ENCODE results near the gene ITGB3.

The ITGB3 gene

DNA sequence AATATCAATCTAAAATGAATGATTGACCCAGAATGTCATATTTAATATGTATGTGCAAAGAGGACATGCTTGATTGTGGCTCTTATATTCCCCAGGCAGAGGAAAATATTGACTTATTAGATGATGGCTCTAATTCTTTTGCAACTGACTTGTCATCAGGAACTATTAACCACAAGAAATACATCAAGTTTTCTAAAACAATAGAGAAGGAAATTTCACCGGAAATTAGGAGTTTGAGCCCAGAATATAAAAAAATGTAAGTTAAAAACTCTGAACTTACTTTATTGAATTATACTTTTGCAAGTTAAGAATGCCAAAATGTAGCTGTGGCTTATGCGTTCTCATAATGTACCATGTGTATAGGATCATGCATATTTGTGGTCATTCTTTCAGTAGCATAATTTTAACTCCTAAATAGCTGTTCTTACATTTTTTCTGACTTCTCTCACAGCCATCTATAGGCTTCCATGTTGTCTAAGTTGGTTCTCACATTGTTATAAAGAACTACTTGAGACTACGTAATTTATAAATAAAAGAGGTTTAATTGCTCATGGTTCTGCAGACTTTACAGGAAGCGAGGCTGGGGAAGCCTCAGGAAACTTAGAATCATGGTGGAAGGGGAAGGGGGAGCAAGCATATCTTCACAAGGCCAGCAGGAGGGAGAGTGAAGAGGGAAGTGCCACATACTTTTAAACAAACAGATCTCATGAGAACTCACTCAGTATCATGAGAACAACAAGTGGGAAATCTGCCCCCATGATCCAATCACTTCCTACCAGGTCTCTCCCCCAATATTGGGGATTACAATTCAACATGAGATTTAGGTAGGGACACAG, 81.7 kb downstream of the ITGB3 start:
- no peaks in the 10 kb centered on the region for H3K4me1 Mint-ChIP-seq
- H3K27me3 Mint-ChIP-seq (ENCODE audit: low read depth), result no peaks in the 10 kb centered on the region
- H3K27ac Mint-ChIP-seq, result no peak overlapping the region
- H3K36me3 Mint-ChIP-seq (ENCODE audit: low read depth), result peaks cover 15% of the 10 kb centered on the region
- peaks cover 14% of the 10 kb centered on the region for H3K9me3 Mint-ChIP-seq
- TF ChIP-seq, protein P1, sequence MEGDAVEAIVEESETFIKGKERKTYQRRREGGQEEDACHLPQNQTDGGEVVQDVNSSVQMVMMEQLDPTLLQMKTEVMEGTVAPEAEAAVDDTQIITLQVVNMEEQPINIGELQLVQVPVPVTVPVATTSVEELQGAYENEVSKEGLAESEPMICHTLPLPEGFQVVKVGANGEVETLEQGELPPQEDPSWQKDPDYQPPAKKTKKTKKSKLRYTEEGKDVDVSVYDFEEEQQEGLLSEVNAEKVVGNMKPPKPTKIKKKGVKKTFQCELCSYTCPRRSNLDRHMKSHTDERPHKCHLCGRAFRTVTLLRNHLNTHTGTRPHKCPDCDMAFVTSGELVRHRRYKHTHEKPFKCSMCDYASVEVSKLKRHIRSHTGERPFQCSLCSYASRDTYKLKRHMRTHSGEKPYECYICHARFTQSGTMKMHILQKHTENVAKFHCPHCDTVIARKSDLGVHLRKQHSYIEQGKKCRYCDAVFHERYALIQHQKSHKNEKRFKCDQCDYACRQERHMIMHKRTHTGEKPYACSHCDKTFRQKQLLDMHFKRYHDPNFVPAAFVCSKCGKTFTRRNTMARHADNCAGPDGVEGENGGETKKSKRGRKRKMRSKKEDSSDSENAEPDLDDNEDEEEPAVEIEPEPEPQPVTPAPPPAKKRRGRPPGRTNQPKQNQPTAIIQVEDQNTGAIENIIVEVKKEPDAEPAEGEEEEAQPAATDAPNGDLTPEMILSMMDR (IDR thresholded peaks at IDR 0.05; ENCODE audit: unreplicated experiment in 3 of 3), result no peak
- H3K4me3 Mint-ChIP-seq, result no peak overlapping the region

DNA sequence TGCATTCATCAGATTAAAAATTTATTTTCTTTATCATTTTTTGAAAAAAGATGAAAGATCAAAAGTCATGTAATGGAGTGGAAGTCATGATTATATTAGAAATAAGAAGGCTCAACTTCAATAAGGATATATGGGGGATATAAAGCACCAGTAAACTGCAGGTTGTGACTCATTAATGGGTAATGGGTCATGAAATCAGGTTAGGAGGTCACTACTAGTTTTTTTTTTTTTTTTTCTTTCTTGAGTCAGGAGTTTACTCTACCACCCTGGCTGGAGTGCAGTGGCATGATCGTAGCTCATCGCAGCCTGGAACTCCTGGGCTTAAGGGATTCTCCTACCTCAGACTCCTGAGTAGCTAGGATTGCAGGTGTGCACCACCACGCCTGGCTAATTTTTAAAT, 84.4 kb downstream of the ITGB3 start:
- H3K4me1 Mint-ChIP-seq, result no peaks in the 10 kb centered on the region
- TF ChIP-seq, protein P1 (IDR thresholded peaks at IDR 0.05; ENCODE audit: unreplicated experiment in 3 of 3), result no peak
- peaks cover 17% of the 10 kb centered on the region for H3K36me3 Mint-ChIP-seq (ENCODE audit: low read depth)
- peaks cover 7% of the 10 kb centered on the region for H3K9me3 Mint-ChIP-seq
- no peaks in the 10 kb centered on the region for H3K27me3 Mint-ChIP-seq (ENCODE audit: low read depth)
- no peak overlapping the region for H3K27ac Mint-ChIP-seq
- no peak overlapping the region for H3K4me3 Mint-ChIP-seq

DNA sequence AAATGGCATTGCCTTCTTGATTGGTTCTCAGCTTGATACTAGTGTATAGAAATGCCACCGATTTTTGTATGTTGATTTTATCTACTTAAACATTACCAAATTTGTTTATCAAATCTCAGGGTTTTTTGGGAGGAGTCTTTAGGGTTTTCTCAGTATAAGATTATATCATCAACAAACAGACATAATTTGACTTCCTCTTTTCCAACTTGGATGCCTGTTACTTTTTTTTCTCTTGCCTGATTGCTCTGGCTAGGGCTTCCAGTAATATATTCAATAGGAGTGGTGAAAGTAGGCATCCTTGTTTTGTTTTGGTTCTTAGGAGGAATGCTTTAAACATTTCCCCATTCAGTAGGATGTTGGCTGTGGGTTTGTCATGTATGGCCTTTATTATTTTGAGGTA, 99.2 kb downstream of the ITGB3 start:
- H3K27me3 Mint-ChIP-seq (ENCODE audit: low read depth), result no peaks in the 10 kb centered on the region
- peaks cover 6% of the 10 kb centered on the region for H3K36me3 Mint-ChIP-seq (ENCODE audit: low read depth)
- no peak overlapping the region for H3K4me3 Mint-ChIP-seq
- peaks cover 14% of the 10 kb centered on the region for H3K9me3 Mint-ChIP-seq
- no peak overlapping the region for H3K27ac Mint-ChIP-seq
- TF ChIP-seq, protein P1 (IDR thresholded peaks at IDR 0.05; ENCODE audit: unreplicated experiment in 3 of 3), result no peak
- no peaks in the 10 kb centered on the region for H3K4me1 Mint-ChIP-seq

DNA sequence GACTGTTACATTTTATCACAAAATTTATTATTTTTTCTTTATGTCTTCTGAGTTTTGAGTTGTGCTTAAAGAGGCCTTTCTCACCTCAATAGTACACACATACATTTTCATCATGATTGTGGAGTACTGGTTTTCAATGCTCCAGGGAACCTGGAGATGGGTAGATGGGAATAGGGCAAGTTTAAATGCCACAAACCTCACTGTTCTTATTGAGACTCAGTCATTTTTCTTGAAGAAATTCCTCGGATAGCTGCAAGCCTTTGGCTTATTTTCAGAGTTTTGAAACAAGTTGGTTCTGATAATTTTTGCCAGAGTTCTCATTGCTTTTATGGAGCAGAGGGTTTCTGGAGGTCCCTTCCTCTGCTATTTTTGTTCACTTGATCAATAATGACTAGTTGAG, 105.0 kb downstream of the ITGB3 start:
- no peak overlapping the region for H3K27ac Mint-ChIP-seq
- H3K36me3 Mint-ChIP-seq (ENCODE audit: low read depth), result peaks cover 15% of the 10 kb centered on the region
- no peaks in the 10 kb centered on the region for H3K4me1 Mint-ChIP-seq
- peaks cover 6% of the 10 kb centered on the region for H3K27me3 Mint-ChIP-seq (ENCODE audit: low read depth)
- H3K4me3 Mint-ChIP-seq, result no peak overlapping the region
- peaks cover 14% of the 10 kb centered on the region for H3K9me3 Mint-ChIP-seq
- TF ChIP-seq, protein P1 (IDR thresholded peaks at IDR 0.05; ENCODE audit: unreplicated experiment in 3 of 3), result no peak
